Measurements from ENCODE around the gene MSI2. TPM values are rescaled to one million over a fixed set of nuclear protein-coding genes. Genes with fewer than 3 reads are reported as not detected.
A peak's percentile ranks its signal among the peaks of the same experiment; 100 is the strongest.

The MSI2 gene
- total RNA-seq, 1 experiment from 2014 or later: 76.6 TPM

- Histone ChIP-seq H3K27ac (no peak overlapping the region), H3K9me3 (replicated peaks) (no peaks in the 10 kb centered on the region), H3K36me3 (no peaks in the 10 kb centered on the region; the same call in 1 of the 2 replicates), H3K4me1 (peaks cover 52% of the 10 kb centered on the region), H3K4me3 (no peak overlapping the region), H3K27me3 (no peaks in the 10 kb centered on the region)
- no peak for DNase-seq
These were observed 178.0 kb downstream of the MSI2 start for GRCh38 chr17:57434361-57434760.

GRCh38 chr17:57436565-57436964 is 180.2 kb downstream of the MSI2 start:
- Histone ChIP-seq H3K9me3 (replicated peaks) (no peaks in the 10 kb centered on the region), H3K4me1 (peaks cover 57% of the 10 kb centered on the region), H3K36me3 (no peaks in the 10 kb centered on the region; the same call in 1 of the 2 replicates), H3K27me3 (no peaks in the 10 kb centered on the region), H3K4me3 (no peak overlapping the region), H3K27ac (no peak overlapping the region; the same call in 1 of the 2 replicates)
- no peak for DNase-seq

DNA sequence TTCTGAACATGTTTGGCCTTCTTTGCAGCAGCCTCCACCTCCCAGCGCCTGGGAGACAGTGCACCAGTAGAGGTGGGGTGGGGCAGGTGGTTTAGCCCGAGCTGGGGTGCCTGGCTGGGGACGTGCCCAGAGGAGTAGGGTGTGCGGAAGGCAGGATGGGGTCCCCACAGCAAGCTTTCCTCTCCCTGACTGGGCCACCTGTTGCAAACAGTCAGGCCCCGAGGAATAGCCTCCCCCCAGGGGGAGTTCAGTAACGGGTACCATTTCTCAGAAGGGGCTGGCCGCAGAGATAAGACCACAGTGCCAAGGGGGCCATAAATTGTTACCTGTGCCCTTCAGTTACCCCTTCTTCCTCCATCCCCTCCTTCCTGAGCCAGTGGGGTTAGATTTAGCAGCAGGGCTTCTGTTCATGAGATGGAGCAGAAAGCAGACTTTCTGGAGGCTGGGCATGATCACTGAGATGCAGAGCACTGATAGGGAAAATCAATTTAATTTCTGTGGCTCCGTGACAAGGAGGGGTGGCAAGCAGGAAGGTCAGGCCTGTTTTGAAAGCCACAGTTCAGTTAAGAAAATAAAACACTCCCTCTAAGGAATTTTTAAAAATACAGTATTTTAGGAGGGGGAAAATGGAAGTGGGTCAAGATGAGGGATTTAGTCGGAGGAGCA is 181.9 kb downstream of the MSI2 start:
- Histone ChIP-seq H3K27ac (peak overlapping the region; percentile 85), H3K36me3 (no peaks in the 10 kb centered on the region; the same call in 1 of the 2 replicates), H3K9me3 (replicated peaks) (no peaks in the 10 kb centered on the region), H3K27me3 (no peaks in the 10 kb centered on the region), H3K4me3 (no peak overlapping the region), H3K4me1 (peaks cover 66% of the 10 kb centered on the region)
- DNase-seq: peak; percentile 70 to 82

- no peaks in the 10 kb centered on the region for H3K9me3 ChIP-seq (replicated peaks)
- no peak for DNase-seq
- no peak overlapping the region for H3K4me3 ChIP-seq
- no peaks in the 10 kb centered on the region for H3K27me3 ChIP-seq
- H3K27ac ChIP-seq: peak overlapping the region; percentile 98; the same call in 1 of the 2 replicates
- H3K36me3 ChIP-seq: no peaks in the 10 kb centered on the region; the same call in 1 of the 2 replicates
- peaks cover 72% of the 10 kb centered on the region for H3K4me1 ChIP-seq
These were observed 183.3 kb downstream of the MSI2 start for GRCh38 chr17:57439651-57440050.

- H3K4me3 ChIP-seq: no peak overlapping the region
- peak; percentile 80 to 91 for DNase-seq
- no peaks in the 10 kb centered on the region for H3K27me3 ChIP-seq
- no peaks in the 10 kb centered on the region for H3K36me3 ChIP-seq
- peak overlapping the region; percentile 98 for H3K27ac ChIP-seq
- peaks cover 78% of the 10 kb centered on the region for H3K4me1 ChIP-seq
- H3K9me3 ChIP-seq (replicated peaks): no peaks in the 10 kb centered on the region
These were observed 184.4 kb downstream of the MSI2 start for GRCh38 chr17:57440522-57441269.

DNA sequence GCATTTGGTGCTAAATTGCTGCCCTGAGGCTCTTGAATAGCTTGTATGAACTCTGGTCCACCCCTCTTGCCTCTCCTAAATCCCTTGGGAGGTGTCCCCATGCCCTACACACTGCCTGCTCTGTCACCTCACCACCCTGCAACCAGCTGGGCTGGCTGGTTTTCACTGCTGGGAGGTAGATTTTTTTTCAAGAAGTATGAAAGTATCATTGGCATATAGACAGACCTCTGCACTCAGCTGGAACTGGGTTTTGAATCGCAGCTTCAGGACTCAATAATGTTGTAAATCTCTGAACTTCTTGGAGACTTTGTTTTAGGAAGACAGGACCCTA is 184.9 kb downstream of the MSI2 start:
- DNase-seq: no peak
- H3K4me1 ChIP-seq: peaks cover 78% of the 10 kb centered on the region
- H3K27me3 ChIP-seq: no peaks in the 10 kb centered on the region
- no peaks in the 10 kb centered on the region for H3K9me3 ChIP-seq (replicated peaks)
- H3K36me3 ChIP-seq: no peaks in the 10 kb centered on the region
- no peak overlapping the region for H3K4me3 ChIP-seq
- H3K27ac ChIP-seq: peak overlapping the region; percentile 98

GRCh38 chr17:57442401-57442823 is 186.1 kb downstream of the MSI2 start:
- peak overlapping the region; percentile 98 for H3K27ac ChIP-seq
- H3K4me1 ChIP-seq: peaks cover 74% of the 10 kb centered on the region
- H3K9me3 ChIP-seq (replicated peaks): no peaks in the 10 kb centered on the region
- no peaks in the 10 kb centered on the region for H3K27me3 ChIP-seq
- no peaks in the 10 kb centered on the region for H3K36me3 ChIP-seq
- DNase-seq: peak; percentile 13 to 40
- no peak overlapping the region for H3K4me3 ChIP-seq

DNA sequence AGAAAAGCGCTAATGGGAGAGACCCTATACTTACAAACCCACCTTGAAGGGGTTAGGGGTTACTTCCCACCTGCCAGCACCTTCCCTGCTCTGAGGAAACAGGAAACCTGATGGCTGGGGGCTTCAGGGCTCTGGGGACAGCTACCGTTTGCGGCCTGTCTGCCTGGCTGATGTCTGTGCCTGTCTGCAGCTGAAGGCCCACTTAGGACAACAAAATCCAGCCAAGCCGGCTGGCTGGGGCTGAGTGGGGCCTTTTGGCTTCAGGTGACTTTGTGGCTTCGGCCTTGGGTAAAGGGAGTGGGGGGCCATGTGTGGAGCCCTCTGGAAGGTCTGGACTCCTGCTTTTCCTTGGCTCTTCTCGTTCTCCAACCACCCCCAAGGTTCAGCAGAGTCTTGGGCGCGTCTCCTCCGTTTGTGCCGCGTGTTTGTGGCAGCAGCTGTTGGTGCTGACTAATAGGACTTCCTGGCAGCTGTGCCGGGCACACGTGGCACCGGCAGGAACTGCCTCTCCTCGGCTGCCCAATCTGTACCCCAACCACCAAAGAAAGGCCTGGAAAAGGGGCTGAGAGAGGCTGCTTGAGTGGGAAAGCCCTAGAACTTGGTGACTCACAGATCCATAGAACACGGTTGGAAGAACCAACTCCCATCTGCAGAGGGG is 186.7 kb downstream of the MSI2 start:
- DNase-seq: peak; percentile 82 to 84
- Histone ChIP-seq H3K9me3 (replicated peaks) (no peaks in the 10 kb centered on the region), H3K36me3 (no peaks in the 10 kb centered on the region), H3K27ac (peak overlapping the region; percentile 98), H3K27me3 (no peaks in the 10 kb centered on the region), H3K4me3 (no peak overlapping the region), H3K4me1 (peaks cover 68% of the 10 kb centered on the region)

DNA sequence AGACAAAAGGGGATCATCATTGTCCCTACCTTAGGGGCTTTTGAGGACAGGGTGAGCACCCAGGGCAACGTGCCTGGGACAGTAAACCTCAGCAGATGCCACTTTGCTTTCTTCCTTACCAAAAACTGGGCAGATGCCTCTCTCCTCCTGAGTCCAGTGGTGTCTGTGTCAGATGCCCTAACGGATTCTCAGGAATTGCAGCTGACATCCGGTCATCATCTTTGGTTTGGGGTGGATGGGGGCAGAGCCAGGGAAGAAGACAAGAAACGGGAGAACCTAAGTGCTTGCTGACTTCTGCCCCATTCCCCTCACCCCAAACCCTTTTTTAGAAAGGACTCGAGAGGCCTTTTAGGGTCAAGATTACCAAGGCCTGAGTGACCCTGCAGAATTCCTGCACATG is 187.5 kb downstream of the MSI2 start:
- no peaks in the 10 kb centered on the region for H3K36me3 ChIP-seq
- peaks cover 60% of the 10 kb centered on the region for H3K4me1 ChIP-seq
- H3K4me3 ChIP-seq: no peak overlapping the region
- DNase-seq: no peak
- peak overlapping the region; percentile 98 for H3K27ac ChIP-seq
- no peaks in the 10 kb centered on the region for H3K9me3 ChIP-seq (replicated peaks)
- no peaks in the 10 kb centered on the region for H3K27me3 ChIP-seq

DNA sequence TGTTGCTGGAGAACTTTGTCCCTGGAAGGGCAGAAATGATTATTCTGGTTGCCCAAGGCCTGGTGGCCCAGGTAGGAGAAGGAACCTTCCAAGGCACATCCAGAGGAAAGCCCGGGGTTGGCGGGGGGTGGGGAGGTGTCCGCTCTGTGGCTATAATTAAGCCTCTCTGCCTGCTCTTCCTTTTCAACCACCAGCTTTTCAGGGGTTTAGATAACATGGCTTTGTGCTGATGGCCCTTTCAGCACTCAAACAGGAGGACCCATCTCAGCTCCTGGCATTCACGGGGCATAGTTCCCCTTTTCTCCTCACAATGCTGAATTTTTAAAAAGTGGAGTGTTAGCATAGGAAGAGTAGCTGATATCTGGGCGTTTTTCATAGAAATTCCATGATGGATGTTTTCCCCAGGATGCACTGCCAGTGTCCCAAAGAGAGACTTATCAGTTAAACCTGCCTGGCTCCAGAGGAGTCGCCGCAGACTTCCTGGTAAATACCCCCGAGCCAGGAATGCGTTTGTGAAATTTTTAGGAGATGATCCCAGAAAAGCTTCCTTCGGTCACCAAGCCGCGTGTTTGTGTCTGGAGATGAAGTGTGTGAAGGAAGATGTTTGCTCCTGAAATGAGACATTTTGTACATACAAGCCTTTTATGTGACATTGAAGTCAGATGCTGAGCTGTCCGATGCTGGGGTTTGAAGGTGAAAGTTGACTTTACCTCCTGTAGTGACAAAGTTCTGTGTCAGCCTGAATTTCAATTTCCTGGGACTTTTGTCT is 188.5 kb downstream of the MSI2 start:
- H3K27ac ChIP-seq: peak overlapping the region; percentile 37
- H3K36me3 ChIP-seq: no peaks in the 10 kb centered on the region
- H3K27me3 ChIP-seq: no peaks in the 10 kb centered on the region
- DNase-seq: no peak
- no peak overlapping the region for H3K4me3 ChIP-seq
- peaks cover 53% of the 10 kb centered on the region for H3K4me1 ChIP-seq
- H3K9me3 ChIP-seq (replicated peaks): no peaks in the 10 kb centered on the region

GRCh38 chr17:57445772-57446472 is 189.6 kb downstream of the MSI2 start:
- Histone ChIP-seq H3K36me3 (no peaks in the 10 kb centered on the region), H3K27me3 (no peaks in the 10 kb centered on the region), H3K9me3 (replicated peaks) (no peaks in the 10 kb centered on the region), H3K27ac (peak overlapping the region; percentile 37; the same call in 1 of the 2 replicates), H3K4me3 (no peak overlapping the region), H3K4me1 (peaks cover 42% of the 10 kb centered on the region)
- no peak for DNase-seq

- no peaks in the 10 kb centered on the region for H3K9me3 ChIP-seq (replicated peaks)
- H3K4me1 ChIP-seq: peaks cover 27% of the 10 kb centered on the region
- H3K27me3 ChIP-seq: no peaks in the 10 kb centered on the region
- DNase-seq: no peak
- H3K4me3 ChIP-seq: no peak overlapping the region
- no peak overlapping the region for H3K27ac ChIP-seq
- no peaks in the 10 kb centered on the region for H3K36me3 ChIP-seq
These were observed 191.2 kb downstream of the MSI2 start for GRCh38 chr17:57447357-57447989.

GRCh38 chr17:57447990-57448758 is 191.9 kb downstream of the MSI2 start:
- Histone ChIP-seq H3K27ac (no peak overlapping the region), H3K4me1 (peaks cover 20% of the 10 kb centered on the region)
- DNase-seq: no peak

More at GRCh38 chr17:57447990-57448758, 191.9 kb downstream of the MSI2 start:
- Histone ChIP-seq H3K9me3 (replicated peaks) (no peaks in the 10 kb centered on the region), H3K27me3 (no peaks in the 10 kb centered on the region), H3K4me3 (no peak overlapping the region), H3K36me3 (no peaks in the 10 kb centered on the region)

All from SJCRH30 (cell line).